OCI-LY1 (cell line): ENCODE results near the gene ARID3B.
"Not testable (repeated sequence)": the region's sequence is repeated elsewhere in the genome, so short reads cannot be mapped to it uniquely, and the experiment has no call there.

Experiments used
- H2AFZ ChIP-seq: fragments of 200-600 bp; sonication (generic), shearing (Covaris generic); 2 replicates; pipeline ENCODE4 v1.6.0; 2014; ENCODE audit warnings: antibody characterized with exemption, mild to moderate bottlenecking, low read length
- H3F3A ChIP-seq: fragments of 200-600 bp; sonication (generic), shearing (Covaris generic); 2 replicates; pipeline ENCODE4 v1.6.0; 2014; ENCODE audit warnings: mild to moderate bottlenecking, antibody characterized with exemption, low read length, moderate library complexity; ENCODE audit not compliant: insufficient read depth
- H3K27ac ChIP-seq: fragments of 200-600 bp; sonication (generic); 2 replicates; pipeline ENCODE4 v1.5.1; 2014; ENCODE audit warnings: low read length, mixed run types, mild to moderate bottlenecking, low read depth; ENCODE audit not compliant: poor library complexity, severe bottlenecking
- H3K27me3 ChIP-seq: fragments of 200-600 bp; sonication (generic); 2 replicates; pipeline ENCODE4 v1.6.0; 2014; ENCODE audit warnings: antibody characterized with exemption, mild to moderate bottlenecking, low read length, moderate library complexity; ENCODE audit not compliant: insufficient read depth
- H3K36me3 ChIP-seq: fragments of 200-600 bp; sonication (generic); 2 replicates; pipeline ENCODE4 v1.6.1; 2014; ENCODE audit warnings: mild to moderate bottlenecking, antibody characterized with exemption, low read length, moderate library complexity, mixed read lengths; ENCODE audit not compliant: insufficient read depth
- H3K4me1 ChIP-seq: fragments of 200-600 bp; sonication (generic); 2 replicates; pipeline ENCODE4 v1.5.1; 2014; ENCODE audit warnings: mild to moderate bottlenecking, low read length, moderate library complexity; ENCODE audit not compliant: insufficient read depth, severe bottlenecking
- H3K4me2 ChIP-seq: fragments of 200-600 bp; sonication (generic), shearing (Covaris generic); 2 replicates; pipeline ENCODE4 v1.6.1; 2014; ENCODE audit warnings: low read length
- H3K4me3 ChIP-seq: fragments of 200-600 bp; sonication (generic); 2 replicates; pipeline ENCODE4 v1.5.1; 2014; ENCODE audit warnings: low read length, low read depth, mild to moderate bottlenecking, mixed read lengths; ENCODE audit not compliant: poor library complexity, severe bottlenecking
- H3K79me2 ChIP-seq: fragments of 200-600 bp; shearing (Covaris generic); 2 replicates; pipeline ENCODE4 v1.6.1; 2016; ENCODE audit warnings: mixed run types, low read length, mixed read lengths; ENCODE audit not compliant: insufficient read depth
- H3K9ac ChIP-seq: fragments of 200-600 bp; sonication (generic), shearing (Covaris generic); 2 replicates; pipeline ENCODE4 v1.6.1; 2014; ENCODE audit warnings: mild to moderate bottlenecking, low read length, mixed read lengths
- H3K9me2 ChIP-seq: fragments of 200-600 bp; sonication (generic), shearing (Covaris generic); 2 replicates; pipeline ENCODE4 v1.6.1; 2014; ENCODE audit warnings: low read depth, mild to moderate bottlenecking, low read length, mixed read lengths
- H3K9me3 ChIP-seq: fragments of 200-600 bp; shearing (Covaris generic); 2 replicates; pipeline ENCODE4 v1.6.1; 2014; ENCODE audit warnings: low read length, mixed read lengths
- H4K20me1 ChIP-seq: fragments of 200-600 bp; sonication (generic), shearing (Covaris generic); 2 replicates; pipeline ENCODE4 v1.6.0; 2016; ENCODE audit warnings: mild to moderate bottlenecking, low read length; ENCODE audit not compliant: insufficient read depth
- CTCF ChIP-seq: fragments of 200-600 bp; sonication (generic), shearing (Covaris generic); IDR thresholded peaks from 2 replicates; pipeline ENCODE4 v1.5.1; 2017; ENCODE audit warnings: mild to moderate bottlenecking, antibody characterized with exemption, low read length, moderate library complexity, mixed read lengths
- EZH2 ChIP-seq: fragments of 200-600 bp; sonication (generic), shearing (Covaris generic); IDR thresholded peaks from 2 replicates; pipeline ENCODE4 v1.8.0; 2017; ENCODE audit warnings: borderline replicate concordance, mixed run types, mild to moderate bottlenecking, antibody characterized with exemption, low read length, moderate library complexity, mixed read lengths

Gene ARID3B

DNA sequence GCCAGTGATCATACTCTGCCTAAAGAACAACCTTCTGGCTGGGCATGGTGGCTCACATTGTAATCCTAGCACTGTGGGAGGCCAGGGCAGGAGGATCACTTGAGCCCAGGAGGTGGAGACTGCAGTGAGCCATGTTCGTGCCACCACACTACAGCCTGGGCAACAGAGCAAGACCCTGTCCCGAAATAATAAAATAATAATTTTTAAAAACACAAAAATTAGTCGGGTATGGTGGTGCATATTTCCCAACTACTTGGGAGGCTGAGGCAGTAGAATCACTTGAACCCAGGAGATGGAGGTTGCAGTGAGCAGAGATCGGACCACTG, 34.5 kb upstream of the ARID3B start:
- Histone ChIP-seq H3K4me1 (peaks cover 2% of the 10 kb centered on the region), H3K4me2 (no peak overlapping the region), H3K9me2 (no peaks in the 10 kb centered on the region), H3K27me3 (no peaks in the 10 kb centered on the region), H2AFZ (no peak overlapping the region), H4K20me1 (no peaks in the 10 kb centered on the region), H3K36me3 (no peaks in the 10 kb centered on the region), H3K9ac (no peak overlapping the region), H3K9me3 (no peaks in the 10 kb centered on the region), H3F3A (no peaks in the 10 kb centered on the region), H3K27ac (no peak overlapping the region), H3K4me3 (no peak overlapping the region), H3K79me2 (no peaks in the 10 kb centered on the region)
- TF ChIP-seq EZH2 = no peak
- no peak for TF ChIP-seq CTCF

DNA sequence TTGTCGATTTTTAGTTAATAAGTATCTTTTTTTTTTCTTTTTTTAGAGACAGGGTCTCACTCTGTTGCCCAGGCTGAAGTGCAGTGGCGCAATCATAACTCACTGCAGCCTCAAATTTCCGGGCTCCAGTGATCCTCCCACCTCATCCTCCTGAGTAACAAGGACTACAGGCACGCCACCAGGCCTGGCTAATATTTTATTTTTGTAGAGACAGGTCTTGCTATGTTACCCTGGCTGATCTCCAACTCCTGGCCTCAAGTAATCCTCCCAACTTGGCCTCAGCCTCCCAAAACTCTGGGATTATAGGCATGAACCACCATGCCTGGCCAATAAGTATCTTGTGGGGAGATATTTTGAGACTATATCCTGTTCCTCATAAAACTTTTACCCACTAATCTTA, 29.4 kb upstream of the ARID3B start:
- Histone ChIP-seq H3K4me1 (peaks cover 12% of the 10 kb centered on the region), H3K9me3 (no peaks in the 10 kb centered on the region), H3K4me2 (peak overlapping the region; percentile 41), H3K79me2 (no peaks in the 10 kb centered on the region), H3F3A (no peaks in the 10 kb centered on the region), H3K27ac (peak overlapping the region; percentile 34), H2AFZ (no peak overlapping the region), H3K9me2 (no peaks in the 10 kb centered on the region), H3K9ac (no peak overlapping the region), H3K36me3 (no peaks in the 10 kb centered on the region), H4K20me1 (no peaks in the 10 kb centered on the region), H3K27me3 (no peaks in the 10 kb centered on the region), H3K4me3 (no peak overlapping the region)
- TF ChIP-seq CTCF (no peak), EZH2 (no peak)

- not testable (repeated sequence) for H3K79me2 ChIP-seq, H3K9me3 ChIP-seq, H3K27ac ChIP-seq, H3K9me2 ChIP-seq, H2AFZ ChIP-seq, H4K20me1 ChIP-seq, H3F3A ChIP-seq, H3K36me3 ChIP-seq, H3K4me3 ChIP-seq, H3K9ac ChIP-seq, H3K27me3 ChIP-seq, H3K4me2 ChIP-seq
- H3K4me1 ChIP-seq = peaks cover 12% of the 10 kb centered on the region
These were observed 27.0 kb upstream of the ARID3B start for GRCh38 chr15:74514059-74514458.

DNA sequence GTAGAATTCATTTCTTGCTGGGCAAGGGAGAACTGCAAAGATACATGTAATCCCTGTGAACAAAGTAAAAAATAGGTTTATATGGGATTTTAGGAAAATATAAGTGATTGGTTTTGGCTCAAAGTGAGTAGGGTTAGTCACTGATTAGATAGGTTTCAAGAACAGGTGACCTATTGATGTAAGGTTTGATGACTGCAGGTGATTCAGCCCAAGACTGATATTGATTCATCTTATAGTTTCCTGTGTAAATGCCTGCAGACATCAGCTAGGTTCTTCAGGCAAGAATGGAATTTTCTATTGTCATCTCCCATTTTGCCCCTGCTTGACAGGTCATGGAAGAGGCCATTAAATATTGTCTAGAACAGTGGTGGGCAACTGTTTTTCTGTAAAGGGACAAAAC, 23.9 kb upstream of the ARID3B start:
- no peaks in the 10 kb centered on the region for H4K20me1 ChIP-seq
- no peaks in the 10 kb centered on the region for H3K9me2 ChIP-seq
- peaks cover 3% of the 10 kb centered on the region for H3K4me1 ChIP-seq
- H3K27me3 ChIP-seq = no peaks in the 10 kb centered on the region
- no peaks in the 10 kb centered on the region for H3K36me3 ChIP-seq
- no peak overlapping the region for H3K4me3 ChIP-seq
- H3K4me2 ChIP-seq = no peak overlapping the region
- no peak overlapping the region for H2AFZ ChIP-seq
- no peaks in the 10 kb centered on the region for H3K79me2 ChIP-seq
- no peaks in the 10 kb centered on the region for H3K9me3 ChIP-seq
- no peaks in the 10 kb centered on the region for H3F3A ChIP-seq
- no peak overlapping the region for H3K9ac ChIP-seq
- H3K27ac ChIP-seq = no peak overlapping the region
- TF ChIP-seq EZH2 (no peak), CTCF (no peak)
